Right renal pelvis (tissue), 4 donors: ENCODE data around the gene C18orf32. TPM values are rescaled to one million over a fixed set of nuclear protein-coding genes. Genes with fewer than 3 reads are reported as not detected.

ENCODE experiments used
- polyA plus RNA-seq, 4 donors: library from polyadenylated mRNA; unstranded; fragments of 120-200 nt; gene quantifications; one replicate each; pipeline ENCODE4 v1.2.1, GENCODE V29; 2013; ENCODE audit not compliant: insufficient read length in 4 of 4

C18orf32 gene
- polyA plus RNA-seq, 4 donors, result 30.7 to 31.7 (median 31.2) TPM

Other genes starting within 250 kb of the C18orf32 start
- gene DYM, start 26.6 kb downstream of the C18orf32 start, polyA plus RNA-seq, result 10 to 100 TPM; 58.1 to 61.7 (median 59.2) TPM
- 1,000 to 10,000 TPM; 1,899 to 2,349 (median 2,117) TPM for gene RPL17, start 5.2 kb upstream of the C18orf32 start, polyA plus RNA-seq
- gene LIPG, start 74.8 kb upstream of the C18orf32 start, polyA plus RNA-seq, result 10 to 100 TPM; 46.6 to 62.6 (median 56.3) TPM